ENCODE measurements around the gene GALNT13.

- no peak for TF ChIP-seq POLR2AphosphoS5 (IDR thresholded peaks at IDR 0.05)
- no peak for TF ChIP-seq CTCF (IDR thresholded peaks at IDR 0.05)
These were observed 99.5 kb downstream of the GALNT13 start for GRCh38 chr2:153971250-153971649.

Data from breast epithelium (tissue), 3 donors.